Adrenal gland (tissue), 12 donors: Measurements from ENCODE around the gene USB1. TPM values are rescaled to one million over a fixed set of nuclear protein-coding genes. Genes with fewer than 3 reads are reported as not detected.

Experiments used
- DNase-seq, 7 donors: peaks; one replicate each; pipeline ENCODE4 v3.0.0-alpha.2; 2019 to 2020
- H3K27ac ChIP-seq, 5 donors: fragments of 200-600 bp; sonication (generic) in 4 of 5; 1 replicate in 3 of 5; 2 replicates in 2 of 5; pipeline versions ENCODE4 v1.5.1 to v1.8.0; 2016 to 2020; ENCODE audit warnings: mild to moderate bottlenecking in 1 of 5
- H3K27me3 ChIP-seq: fragments of 200-600 bp; 2 replicates; pipeline ENCODE4 v1.8.0; 2021
- H3K36me3 ChIP-seq, 2 donors: fragments of 200-600 bp; replicated peaks in 1 of 2; 1 replicate in 1 of 2; 2 replicates in 1 of 2; pipeline versions ENCODE4 v1.5.1 to v1.8.0; 2018 to 2022
- H3K4me1 ChIP-seq, 2 donors: fragments of 200-600 bp; replicated peaks in 1 of 2; 1 replicate in 1 of 2; 2 replicates in 1 of 2; pipeline versions ENCODE4 v1.5.1 to v1.8.0; 2018 to 2021
- H3K4me3 ChIP-seq, 4 donors: fragments of 200-600 bp; sonication (generic) in 3 of 4; one replicate each; pipeline ENCODE4 v1.5.1; 2016 to 2018
- H3K9me3 ChIP-seq, 3 donors: fragments of 200-600 bp; sonication (generic) in 1 of 3; replicated peaks in 1 of 3; 1 replicate in 2 of 3; 2 replicates in 1 of 3; pipeline versions ENCODE4 v1.5.1 to v1.8.0; 2016 to 2021
- POLR2A ChIP-seq, 2 donors: fragments of 450-650 bp; IDR thresholded peaks; one replicate each; pipeline ENCODE4 v1.6.1; 2017; ENCODE audit warnings: antibody characterized with exemption in 2 of 2, mild to moderate bottlenecking in 2 of 2, moderate library complexity in 1 of 2
- whole genome bisulfite sequencing, 4 donors: extraction: QIAGEN DNeasy Blood & Tissue Kit in 2 of 4; methylation state at CpG; one replicate each; pipeline versions ENCODE4 v1.1.5 to v1.1.7; 2013 to 2017; 5-methylcytosine and 5-hydroxymethylcytosine counted together
- intact Hi-C, 2 donors: fragments of 100-400 bp; cut with DNase I; formaldehyde crosslinking; loops; one replicate each; pipeline versions ENCODE4 v1.14.1 to v1.15.0; 2022 to 2023
- polyA plus RNA-seq, 3 donors: library from polyadenylated mRNA; stranded (reverse); fragments of 200-250 nt in 2 of 3; fragments of 350-450 nt in 1 of 3; fragmentation: Illumina TruSeq in 1 of 3; extraction: RNeasy Lipid Tissue Mini Kit (QIAGEN cat#74804) in 1 of 3; gene quantifications; one replicate each; pipeline ENCODE4 v1.2.3, GENCODE V29; 2013 to 2014
- total RNA-seq, 9 donors: library from RNA; depleted of rRNA in 4 of 9; stranded (reverse); fragments of >200 nt in 4 of 9; fragments of 120-200 nt in 1 of 9; fragmentation: NEBNext Ultra II Directional in 1 of 9; extraction: Animal tissue kit (Norgen Biotek cat#: 25700) in 1 of 9; gene quantifications; one replicate each; pipeline versions ENCODE4 v1.1.0 to v1.2.4, GENCODE V29; 2013 to 2023
- TF ChIP-seq, protein P1 (sequence below), 6 experiments: fragments of 450-650 bp in 4 of 6; fragments of 200-600 bp in 2 of 6; sonication (generic) in 1 of 6; IDR thresholded peaks; 1 replicate in 5 of 6; 2 replicates in 1 of 6; pipeline versions ENCODE4 v1.5.1 to v1.8.0; 2016 to 2021; ENCODE audit warnings: antibody characterized with exemption in 6 of 6, mild to moderate bottlenecking in 2 of 6, moderate library complexity in 1 of 6
- donor health status: healthy with polysubstance abuse.
- donor health status: Bipolar disorder and iron deficiency.
- donor health status: DM: yes; HTN: yes; CAD: no.
- donor health status: DM: no; HTN: no; CAD: no.
- donor health status: DM: no; HTN: no; CAD: no.
- donor health status: DM: yes; HTN: yes; CAD: no.

Gene USB1
- total and polyA plus RNA-seq, 12 donors = 26.9 to 273 (median 48.3) TPM

DNA sequence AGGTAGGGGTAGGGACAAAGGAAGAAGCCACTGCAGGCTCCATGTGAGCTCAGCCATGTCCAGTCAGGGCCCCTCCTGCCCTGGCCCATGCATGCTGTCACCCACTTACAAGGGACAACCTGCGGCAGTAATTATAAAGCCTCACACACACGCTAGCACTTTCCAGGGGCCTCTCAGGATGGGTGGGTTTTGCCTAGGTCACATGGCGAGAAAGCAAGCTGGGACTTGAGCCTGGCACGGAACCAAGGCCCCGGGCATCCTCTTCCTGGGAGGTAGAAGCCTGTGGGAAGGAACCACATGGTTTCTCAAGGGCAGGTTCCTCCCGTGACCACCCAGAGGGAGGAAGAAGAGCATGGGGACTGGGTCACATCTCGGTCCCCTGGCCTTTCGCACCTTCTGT lies 7.8 kb upstream of the USB1 start:
- no peaks in the 10 kb centered on the region for H3K27me3 ChIP-seq
- H3K4me1 ChIP-seq = peaks cover 0 to 2% of the 10 kb centered on the region in 2 donors
- TF ChIP-seq, protein P1, sequence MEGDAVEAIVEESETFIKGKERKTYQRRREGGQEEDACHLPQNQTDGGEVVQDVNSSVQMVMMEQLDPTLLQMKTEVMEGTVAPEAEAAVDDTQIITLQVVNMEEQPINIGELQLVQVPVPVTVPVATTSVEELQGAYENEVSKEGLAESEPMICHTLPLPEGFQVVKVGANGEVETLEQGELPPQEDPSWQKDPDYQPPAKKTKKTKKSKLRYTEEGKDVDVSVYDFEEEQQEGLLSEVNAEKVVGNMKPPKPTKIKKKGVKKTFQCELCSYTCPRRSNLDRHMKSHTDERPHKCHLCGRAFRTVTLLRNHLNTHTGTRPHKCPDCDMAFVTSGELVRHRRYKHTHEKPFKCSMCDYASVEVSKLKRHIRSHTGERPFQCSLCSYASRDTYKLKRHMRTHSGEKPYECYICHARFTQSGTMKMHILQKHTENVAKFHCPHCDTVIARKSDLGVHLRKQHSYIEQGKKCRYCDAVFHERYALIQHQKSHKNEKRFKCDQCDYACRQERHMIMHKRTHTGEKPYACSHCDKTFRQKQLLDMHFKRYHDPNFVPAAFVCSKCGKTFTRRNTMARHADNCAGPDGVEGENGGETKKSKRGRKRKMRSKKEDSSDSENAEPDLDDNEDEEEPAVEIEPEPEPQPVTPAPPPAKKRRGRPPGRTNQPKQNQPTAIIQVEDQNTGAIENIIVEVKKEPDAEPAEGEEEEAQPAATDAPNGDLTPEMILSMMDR (IDR thresholded peaks at IDR 0.05) = no peak
- TF ChIP-seq POLR2A (IDR thresholded peaks at IDR 0.05) = no peak
- no peaks in the 10 kb centered on the region for H3K9me3 ChIP-seq
- H3K4me3 ChIP-seq = no peak overlapping the region
- no peak for DNase-seq
- intact Hi-C loops = loop anchor here (5.0 to 10.0 kb wide), 3 partner anchors 51 to 409 kb away; no protein-coding TSS in a partner anchor
- 56 to 77% (median 69%) methylated on average over 7 to 8 of the region's 8 CpGs for WGBS, 4 donors
- peaks cover 0 to 22% of the 10 kb centered on the region in 2 donors for H3K36me3 ChIP-seq
- H3K27ac ChIP-seq = no peak overlapping the region

DNA sequence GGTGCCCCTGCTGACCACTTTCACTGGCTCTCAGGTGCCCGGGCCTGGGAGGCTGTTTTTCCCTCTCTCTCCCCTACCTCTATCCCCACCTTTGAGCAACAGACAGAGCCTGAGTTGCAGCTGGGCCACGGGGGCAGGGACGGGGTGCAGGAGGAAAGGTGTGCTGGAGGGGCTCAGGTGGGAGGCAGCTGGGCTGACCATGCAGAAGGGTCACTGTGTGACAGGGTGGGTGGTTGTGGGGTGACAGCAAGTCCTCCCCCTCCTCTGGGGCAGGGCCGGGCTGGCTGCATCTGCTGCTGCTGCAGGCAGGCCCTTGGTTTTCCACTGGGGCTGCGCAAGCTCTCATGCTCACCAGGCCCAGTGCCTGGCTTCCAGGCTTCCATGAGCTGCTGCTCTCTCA lies 7.3 kb upstream of the USB1 start:
- peaks cover under 1 to 6% of the 10 kb centered on the region in 2 donors for H3K4me1 ChIP-seq
- peaks cover 0 to 22% of the 10 kb centered on the region in 2 donors for H3K36me3 ChIP-seq
- H3K4me3 ChIP-seq = no peak overlapping the region
- no peaks in the 10 kb centered on the region for H3K9me3 ChIP-seq
- intact Hi-C loops = loop anchor here (5.0 to 10.0 kb wide), 3 partner anchors 52 to 409 kb away; no protein-coding TSS in a partner anchor
- 80 to 93% (median 86%) methylated on average over 2 to 5 of the region's 5 CpGs for WGBS, 4 donors
- H3K27me3 ChIP-seq = no peaks in the 10 kb centered on the region
- no peak overlapping the region for H3K27ac ChIP-seq
- no peak for DNase-seq
- TF ChIP-seq POLR2A (IDR thresholded peaks at IDR 0.05) = no peak
- TF ChIP-seq, protein P1 (IDR thresholded peaks at IDR 0.05) = no peak

DNA sequence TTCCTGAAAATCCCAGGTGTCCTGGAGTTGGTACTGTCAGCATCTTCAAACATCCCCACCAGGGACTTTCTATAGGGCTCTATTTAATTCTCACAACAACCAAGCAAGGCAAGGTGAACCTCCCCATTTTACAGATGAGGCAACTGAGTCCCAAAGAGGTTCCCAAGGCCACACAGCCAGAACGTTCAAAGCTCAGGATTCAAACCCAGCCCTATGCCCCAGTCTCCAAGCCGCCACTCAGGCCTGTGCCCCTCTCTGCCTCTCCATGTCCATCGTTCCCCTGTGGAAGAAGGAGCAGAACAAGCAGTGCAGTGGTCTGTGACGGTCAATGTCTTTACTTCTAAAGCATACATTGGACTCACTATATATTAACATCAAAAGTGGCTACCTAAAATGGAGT lies 6.8 kb upstream of the USB1 start:
- H3K4me1 ChIP-seq = peaks cover 5 to 8% of the 10 kb centered on the region in 2 donors
- DNase-seq = no peak
- no peaks in the 10 kb centered on the region for H3K9me3 ChIP-seq
- H3K27me3 ChIP-seq = no peaks in the 10 kb centered on the region
- intact Hi-C loops = loop anchor here (5.0 to 10.0 kb wide), 3 partner anchors 52 to 410 kb away; no protein-coding TSS in a partner anchor
- 70 to 89% (median 86%) methylated on average over 4 of the region's 4 CpGs for WGBS, 4 donors
- TF ChIP-seq, protein P1 (IDR thresholded peaks at IDR 0.05) = no peak
- TF ChIP-seq POLR2A (IDR thresholded peaks at IDR 0.05) = no peak
- no peak overlapping the region for H3K4me3 ChIP-seq
- no peak overlapping the region for H3K27ac ChIP-seq
- H3K36me3 ChIP-seq = peaks cover 0 to 22% of the 10 kb centered on the region in 2 donors

DNA sequence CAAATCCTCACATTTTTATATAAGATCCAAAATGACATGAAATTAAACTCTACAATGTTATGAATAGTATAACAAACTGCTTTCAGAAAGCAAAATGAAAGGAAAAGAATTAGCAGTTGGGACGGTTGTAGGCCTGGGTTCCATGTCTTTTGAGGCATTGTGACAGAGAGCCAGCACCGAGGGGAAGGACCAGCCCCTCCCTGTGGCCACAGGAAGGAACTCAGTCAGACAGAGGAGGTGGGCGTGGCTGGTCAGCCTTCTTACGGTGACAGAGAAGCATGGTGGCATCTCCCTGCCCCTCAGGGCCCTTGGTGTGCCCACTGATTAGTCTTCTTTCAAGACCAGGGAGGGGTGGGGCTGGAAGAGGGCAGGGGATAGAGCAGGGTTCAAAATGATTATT lies 6.4 kb upstream of the USB1 start:
- DNase-seq = peak in 6 of 7 donors; percentile 70 to 85 (median 76)
- H3K9me3 ChIP-seq = no peaks in the 10 kb centered on the region
- H3K36me3 ChIP-seq = peaks cover 0 to 22% of the 10 kb centered on the region in 2 donors
- 11 to 25% (median 16%) methylated on average over 4 of the region's 4 CpGs for WGBS, 4 donors
- H3K27ac ChIP-seq = no peak overlapping the region
- TF ChIP-seq, protein P1 (IDR thresholded peaks at IDR 0.05) = peak in 5 of 6 experiments; percentile 16 to 53 (median 46)
- no peak for TF ChIP-seq POLR2A (IDR thresholded peaks at IDR 0.05)
- H3K27me3 ChIP-seq = no peaks in the 10 kb centered on the region
- H3K4me3 ChIP-seq = no peak overlapping the region
- intact Hi-C loops = loop anchor here (5.0 to 10.0 kb wide), 5 partner anchors 52 to 410 kb away; no protein-coding TSS in a partner anchor
- H3K4me1 ChIP-seq = peaks cover 10 to 12% of the 10 kb centered on the region in 2 donors
